OCI-LY1 (cell line): ENCODE measurements around the gene ARHGAP1.
"Not testable (repeated sequence)": the region's sequence is repeated elsewhere in the genome, so short reads cannot be mapped to it uniquely, and the experiment has no call there.

Experiments used
- H2AFZ ChIP-seq: fragments of 200-600 bp; sonication (generic), shearing (Covaris generic); 2 replicates; pipeline ENCODE4 v1.6.0; 2014; ENCODE audit warnings: antibody characterized with exemption, mild to moderate bottlenecking, low read length
- H3F3A ChIP-seq: fragments of 200-600 bp; sonication (generic), shearing (Covaris generic); 2 replicates; pipeline ENCODE4 v1.6.0; 2014; ENCODE audit warnings: mild to moderate bottlenecking, antibody characterized with exemption, low read length, moderate library complexity; ENCODE audit not compliant: insufficient read depth
- H3K27ac ChIP-seq: fragments of 200-600 bp; sonication (generic); 2 replicates; pipeline ENCODE4 v1.5.1; 2014; ENCODE audit warnings: low read length, mixed run types, mild to moderate bottlenecking, low read depth; ENCODE audit not compliant: poor library complexity, severe bottlenecking
- H3K27me3 ChIP-seq: fragments of 200-600 bp; sonication (generic); 2 replicates; pipeline ENCODE4 v1.6.0; 2014; ENCODE audit warnings: antibody characterized with exemption, mild to moderate bottlenecking, low read length, moderate library complexity; ENCODE audit not compliant: insufficient read depth
- H3K36me3 ChIP-seq: fragments of 200-600 bp; sonication (generic); 2 replicates; pipeline ENCODE4 v1.6.1; 2014; ENCODE audit warnings: mild to moderate bottlenecking, antibody characterized with exemption, low read length, moderate library complexity, mixed read lengths; ENCODE audit not compliant: insufficient read depth
- H3K4me1 ChIP-seq: fragments of 200-600 bp; sonication (generic); 2 replicates; pipeline ENCODE4 v1.5.1; 2014; ENCODE audit warnings: mild to moderate bottlenecking, low read length, moderate library complexity; ENCODE audit not compliant: insufficient read depth, severe bottlenecking
- H3K4me2 ChIP-seq: fragments of 200-600 bp; sonication (generic), shearing (Covaris generic); 2 replicates; pipeline ENCODE4 v1.6.1; 2014; ENCODE audit warnings: low read length
- H3K4me3 ChIP-seq: fragments of 200-600 bp; sonication (generic); 2 replicates; pipeline ENCODE4 v1.5.1; 2014; ENCODE audit warnings: low read length, low read depth, mild to moderate bottlenecking, mixed read lengths; ENCODE audit not compliant: poor library complexity, severe bottlenecking
- H3K79me2 ChIP-seq: fragments of 200-600 bp; shearing (Covaris generic); 2 replicates; pipeline ENCODE4 v1.6.1; 2016; ENCODE audit warnings: mixed run types, low read length, mixed read lengths; ENCODE audit not compliant: insufficient read depth
- H3K9ac ChIP-seq: fragments of 200-600 bp; sonication (generic), shearing (Covaris generic); 2 replicates; pipeline ENCODE4 v1.6.1; 2014; ENCODE audit warnings: mild to moderate bottlenecking, low read length, mixed read lengths
- H3K9me2 ChIP-seq: fragments of 200-600 bp; sonication (generic), shearing (Covaris generic); 2 replicates; pipeline ENCODE4 v1.6.1; 2014; ENCODE audit warnings: low read depth, mild to moderate bottlenecking, low read length, mixed read lengths
- H3K9me3 ChIP-seq: fragments of 200-600 bp; shearing (Covaris generic); 2 replicates; pipeline ENCODE4 v1.6.1; 2014; ENCODE audit warnings: low read length, mixed read lengths
- H4K20me1 ChIP-seq: fragments of 200-600 bp; sonication (generic), shearing (Covaris generic); 2 replicates; pipeline ENCODE4 v1.6.0; 2016; ENCODE audit warnings: mild to moderate bottlenecking, low read length; ENCODE audit not compliant: insufficient read depth
- EZH2 ChIP-seq: fragments of 200-600 bp; sonication (generic), shearing (Covaris generic); IDR thresholded peaks from 2 replicates; pipeline ENCODE4 v1.8.0; 2017; ENCODE audit warnings: borderline replicate concordance, mixed run types, mild to moderate bottlenecking, antibody characterized with exemption, low read length, moderate library complexity, mixed read lengths
- TF ChIP-seq, protein P1 (sequence below): fragments of 200-600 bp; sonication (generic), shearing (Covaris generic); IDR thresholded peaks from 2 replicates; pipeline ENCODE4 v1.5.1; 2017; ENCODE audit warnings: mild to moderate bottlenecking, antibody characterized with exemption, low read length, moderate library complexity, mixed read lengths

ARHGAP1 gene

DNA sequence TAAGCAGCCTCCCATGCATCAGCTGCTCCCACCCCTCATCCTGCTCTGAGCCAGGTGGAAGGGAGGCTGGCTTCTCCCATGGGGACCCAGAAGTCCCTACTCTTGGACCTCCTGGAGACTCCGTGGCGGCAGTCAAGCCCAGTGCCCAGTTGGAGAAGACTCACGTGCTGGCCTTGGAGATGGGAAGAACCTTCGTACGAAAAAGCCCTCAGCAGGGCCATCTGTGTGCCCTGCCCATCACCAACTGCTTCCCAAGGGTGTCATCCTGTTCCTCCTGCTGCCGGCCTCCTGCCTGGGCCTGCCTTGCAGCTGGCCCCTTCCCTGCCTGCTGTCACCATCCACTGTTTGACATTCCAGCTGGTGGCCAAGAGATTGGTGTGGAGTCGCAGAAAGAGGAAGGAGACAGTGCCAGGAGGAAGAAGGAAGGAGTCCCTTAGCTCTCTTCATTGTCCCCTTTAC, 28.0 kb downstream of the ARHGAP1 start:
- no peak overlapping the region for H3K9ac ChIP-seq
- no peak for TF ChIP-seq EZH2
- TF ChIP-seq, protein P1, sequence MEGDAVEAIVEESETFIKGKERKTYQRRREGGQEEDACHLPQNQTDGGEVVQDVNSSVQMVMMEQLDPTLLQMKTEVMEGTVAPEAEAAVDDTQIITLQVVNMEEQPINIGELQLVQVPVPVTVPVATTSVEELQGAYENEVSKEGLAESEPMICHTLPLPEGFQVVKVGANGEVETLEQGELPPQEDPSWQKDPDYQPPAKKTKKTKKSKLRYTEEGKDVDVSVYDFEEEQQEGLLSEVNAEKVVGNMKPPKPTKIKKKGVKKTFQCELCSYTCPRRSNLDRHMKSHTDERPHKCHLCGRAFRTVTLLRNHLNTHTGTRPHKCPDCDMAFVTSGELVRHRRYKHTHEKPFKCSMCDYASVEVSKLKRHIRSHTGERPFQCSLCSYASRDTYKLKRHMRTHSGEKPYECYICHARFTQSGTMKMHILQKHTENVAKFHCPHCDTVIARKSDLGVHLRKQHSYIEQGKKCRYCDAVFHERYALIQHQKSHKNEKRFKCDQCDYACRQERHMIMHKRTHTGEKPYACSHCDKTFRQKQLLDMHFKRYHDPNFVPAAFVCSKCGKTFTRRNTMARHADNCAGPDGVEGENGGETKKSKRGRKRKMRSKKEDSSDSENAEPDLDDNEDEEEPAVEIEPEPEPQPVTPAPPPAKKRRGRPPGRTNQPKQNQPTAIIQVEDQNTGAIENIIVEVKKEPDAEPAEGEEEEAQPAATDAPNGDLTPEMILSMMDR: no peak
- H3K27me3 ChIP-seq: no peaks in the 10 kb centered on the region
- H3K9me2 ChIP-seq: no peaks in the 10 kb centered on the region
- no peaks in the 10 kb centered on the region for H3F3A ChIP-seq
- H2AFZ ChIP-seq: no peak overlapping the region
- no peaks in the 10 kb centered on the region for H4K20me1 ChIP-seq
- no peaks in the 10 kb centered on the region for H3K9me3 ChIP-seq
- H3K4me2 ChIP-seq: no peak overlapping the region
- no peak overlapping the region for H3K4me3 ChIP-seq
- no peaks in the 10 kb centered on the region for H3K79me2 ChIP-seq
- peaks cover 31% of the 10 kb centered on the region for H3K4me1 ChIP-seq
- no peak overlapping the region for H3K27ac ChIP-seq
- H3K36me3 ChIP-seq: peaks cover 54% of the 10 kb centered on the region

DNA sequence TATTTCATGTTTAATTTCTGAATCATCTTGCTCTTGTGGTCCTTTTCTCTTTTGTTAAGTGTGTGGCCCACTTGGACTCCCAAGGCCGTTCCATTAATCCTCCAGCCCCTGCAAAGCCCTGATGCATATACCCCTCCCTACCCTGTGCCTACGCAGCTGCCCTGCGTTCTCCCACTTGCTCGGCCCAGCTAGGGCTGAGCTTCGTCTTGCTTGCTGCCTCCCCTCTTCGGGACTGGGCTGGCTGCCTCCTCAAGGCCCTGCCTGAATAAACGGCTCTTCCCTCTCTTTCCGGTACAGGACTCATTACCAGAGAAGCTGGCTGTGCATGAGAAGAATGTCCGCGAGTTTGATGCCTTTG, 28.5 kb downstream of the ARHGAP1 start:
- H3K36me3 ChIP-seq: peaks cover 59% of the 10 kb centered on the region
- H3K27me3 ChIP-seq: no peaks in the 10 kb centered on the region
- H3K9me2 ChIP-seq: no peaks in the 10 kb centered on the region
- H3K27ac ChIP-seq: no peak overlapping the region
- H3K4me2 ChIP-seq: no peak overlapping the region
- no peaks in the 10 kb centered on the region for H3K9me3 ChIP-seq
- no peaks in the 10 kb centered on the region for H4K20me1 ChIP-seq
- no peaks in the 10 kb centered on the region for H3K79me2 ChIP-seq
- H3K4me1 ChIP-seq: peaks cover 33% of the 10 kb centered on the region
- no peaks in the 10 kb centered on the region for H3F3A ChIP-seq
- no peak overlapping the region for H2AFZ ChIP-seq
- no peak overlapping the region for H3K9ac ChIP-seq
- TF ChIP-seq, protein P1: no peak
- no peak for TF ChIP-seq EZH2
- no peak overlapping the region for H3K4me3 ChIP-seq

DNA sequence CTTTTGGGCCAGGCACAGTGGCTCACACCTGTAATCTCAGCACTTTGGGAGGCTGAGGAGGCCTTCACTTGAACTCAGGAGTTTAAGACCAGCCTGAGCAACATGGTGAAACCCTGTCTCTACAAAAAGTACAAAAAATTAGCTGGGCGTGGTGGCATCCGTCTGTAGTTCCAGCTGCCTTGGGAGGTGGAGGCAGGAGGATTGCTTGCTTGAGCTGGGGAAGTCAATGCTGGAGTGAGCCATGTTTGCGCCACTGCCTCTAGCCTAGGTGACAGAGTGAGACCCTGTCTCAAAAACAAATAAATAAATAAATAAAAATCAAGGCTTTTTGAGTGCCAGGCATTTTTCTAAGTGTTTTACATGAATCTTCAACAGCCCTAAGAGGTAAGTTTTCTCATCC, 29.9 kb downstream of the ARHGAP1 start:
- H3K27ac ChIP-seq: not testable (repeated sequence)

DNA sequence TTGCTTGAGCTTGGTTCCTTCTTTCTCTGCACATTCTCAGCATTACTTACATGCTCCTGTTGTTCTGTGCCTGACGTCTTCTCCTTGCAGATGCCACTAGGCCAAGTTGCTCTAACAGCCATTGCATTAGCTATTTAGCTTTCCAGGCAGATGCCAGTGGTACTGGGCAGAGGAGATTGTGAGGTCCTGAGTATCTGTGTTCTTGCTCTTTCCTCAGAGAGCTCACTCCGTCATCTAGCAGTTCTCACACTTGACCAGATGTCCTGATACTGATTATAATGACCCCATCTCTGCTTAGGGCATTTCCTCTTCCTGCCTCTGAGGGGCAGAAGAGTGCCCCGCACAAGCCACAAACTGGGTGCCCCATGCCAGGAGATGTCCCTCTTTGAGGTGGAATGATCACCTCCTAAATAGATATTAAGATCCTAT, 30.7 kb downstream of the ARHGAP1 start:
- H3K27ac ChIP-seq: no peak overlapping the region
- no peak overlapping the region for H2AFZ ChIP-seq
- no peaks in the 10 kb centered on the region for H3F3A ChIP-seq
- H3K4me1 ChIP-seq: peaks cover 22% of the 10 kb centered on the region
- no peak overlapping the region for H3K4me3 ChIP-seq
- H3K79me2 ChIP-seq: no peaks in the 10 kb centered on the region
- H3K9ac ChIP-seq: no peak overlapping the region
- H3K9me3 ChIP-seq: no peaks in the 10 kb centered on the region
- H3K36me3 ChIP-seq: peaks cover 80% of the 10 kb centered on the region
- no peak overlapping the region for H3K4me2 ChIP-seq
- H3K9me2 ChIP-seq: no peaks in the 10 kb centered on the region
- no peaks in the 10 kb centered on the region for H4K20me1 ChIP-seq
- no peaks in the 10 kb centered on the region for H3K27me3 ChIP-seq
- no peak for TF ChIP-seq EZH2
- TF ChIP-seq, protein P1: peak; percentile 52

More for the DNA sequence above, 29.9 kb downstream of the ARHGAP1 start:
- not testable (repeated sequence) for H3F3A ChIP-seq, H3K4me3 ChIP-seq, H3K27me3 ChIP-seq, H2AFZ ChIP-seq, H3K9ac ChIP-seq, H3K9me3 ChIP-seq, H3K79me2 ChIP-seq, H4K20me1 ChIP-seq, H3K4me2 ChIP-seq, H3K9me2 ChIP-seq
- Histone ChIP-seq H3K36me3 (peaks cover 72% of the 10 kb centered on the region), H3K4me1 (peaks cover 29% of the 10 kb centered on the region)
